ENCODE measurements around the gene SLC35F1. TPM values are rescaled to one million over a fixed set of nuclear protein-coding genes. Genes with fewer than 3 reads are reported as not detected.

Gene SLC35F1
- total and polyA plus RNA-seq, 2 donors (not counting 3 experiments of a cell fraction or from before 2014, with no cell fraction given): not detected

DNA sequence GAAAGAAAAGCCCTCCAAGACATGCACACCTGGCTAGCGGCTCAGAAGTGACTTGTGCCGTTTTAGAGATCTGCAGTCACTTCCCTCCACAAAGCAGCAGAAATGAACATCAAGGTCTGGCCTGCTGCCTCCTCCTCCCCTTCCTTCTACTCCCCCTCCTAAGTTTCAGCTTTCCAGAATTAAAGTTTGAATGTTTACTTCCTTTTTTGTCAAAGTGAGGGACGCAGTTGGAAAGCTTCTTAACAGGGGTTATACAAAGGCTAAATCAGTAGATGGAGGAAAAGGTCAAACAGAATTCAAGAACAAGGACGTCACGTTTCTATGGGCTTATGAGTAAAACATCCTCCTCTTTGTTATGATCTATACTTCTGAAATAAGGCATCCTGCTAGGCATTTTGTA lies 227.7 kb downstream of the SLC35F1 start:
- Histone ChIP-seq H3K4me1 (ENCODE audit: control insufficient read depth, extremely low read depth, insufficient read depth, low read length) (no peaks in the 10 kb centered on the region), H3K9me3 (replicated peaks; ENCODE audit: control insufficient read depth, insufficient read depth, low read length) (no peaks in the 10 kb centered on the region), H4K20me1 (replicated peaks; ENCODE audit: control insufficient read depth, extremely low read depth, insufficient read depth, low read length) (no peaks in the 10 kb centered on the region), H3K27me3 (ENCODE audit: control insufficient read depth in 2 of 2, insufficient read depth in 2 of 2, low read length in 2 of 2) (no peaks in the 10 kb centered on the region), H3K9ac (replicated peaks; ENCODE audit: extremely low read depth, insufficient read depth, low read length) (no peak overlapping the region), H3K4me2 (ENCODE audit: insufficient read depth, low read length) (no peak overlapping the region), H3K36me3 (ENCODE audit: control insufficient read depth in 2 of 2, extremely low read depth in 1 of 2, insufficient read depth in 2 of 2, low read length in 2 of 2) (no peaks in the 10 kb centered on the region), H3K9me1 (replicated peaks; ENCODE audit: control insufficient read depth, extremely low read depth, insufficient read depth, low read length) (no peaks in the 10 kb centered on the region), H3K4me3 (replicated peaks in 1 of 3; ENCODE audit: insufficient read depth in 1 of 3, low read depth in 1 of 3, low read length in 3 of 3) (no peak overlapping the region), H3K27ac (ENCODE audit: insufficient read depth, low read depth, low read length) (no peak overlapping the region), H2AFZ (ENCODE audit: low read depth, low read length) (no peak overlapping the region), H3K79me2 (ENCODE audit: control insufficient read depth, insufficient read depth, low read length) (no peaks in the 10 kb centered on the region)
- no TSS peak for BruUV-seq (replicated peaks)
- ChIA-PET CTCF (no interaction called here), POLR2A (no interaction called here)
- FAIRE-seq (no peak), DNase-seq (ENCODE audit: low read depth, low spot score) (no peak)
- intact Hi-C loops (cut with micrococcal nuclease): no loop called here
- dilution Hi-C loops (cut with MboI; ENCODE audit: extremely low pct_ligation_motif_present, low sequenced_read_pairs): no loop called here
- TF ChIP-seq FOS (IDR thresholded peaks at IDR 0.05; ENCODE audit: borderline replicate concordance, insufficient read depth, low read length) (no peak), MYC (IDR thresholded peaks at IDR 0.05; ENCODE audit: low read depth, low read length) (no peak), GATA2 (IDR thresholded peaks at IDR 0.05; ENCODE audit: insufficient read depth, insufficient read length, low read depth, low read length) (no peak), POLR2AphosphoS5 (IDR thresholded peaks at IDR 0.05; ENCODE audit: insufficient read depth, low read depth, low read length) (no peak), EZH2 (IDR thresholded peaks at IDR 0.05; ENCODE audit: borderline replicate concordance, low read depth, low read length, severe bottlenecking) (no peak), POLR2A (IDR thresholded peaks at IDR 0.05; ENCODE audit: low read depth, low read length) (no peak), JUN (IDR thresholded peaks at IDR 0.05; ENCODE audit: borderline replicate concordance, insufficient read depth, insufficient read length, low read depth) (no peak)
- TF ChIP-seq, protein P1, sequence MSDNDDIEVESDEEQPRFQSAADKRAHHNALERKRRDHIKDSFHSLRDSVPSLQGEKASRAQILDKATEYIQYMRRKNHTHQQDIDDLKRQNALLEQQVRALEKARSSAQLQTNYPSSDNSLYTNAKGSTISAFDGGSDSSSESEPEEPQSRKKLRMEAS (IDR thresholded peaks at IDR 0.05; ENCODE audit: insufficient read depth, insufficient read length): no peak
- TF ChIP-seq, protein P2, sequence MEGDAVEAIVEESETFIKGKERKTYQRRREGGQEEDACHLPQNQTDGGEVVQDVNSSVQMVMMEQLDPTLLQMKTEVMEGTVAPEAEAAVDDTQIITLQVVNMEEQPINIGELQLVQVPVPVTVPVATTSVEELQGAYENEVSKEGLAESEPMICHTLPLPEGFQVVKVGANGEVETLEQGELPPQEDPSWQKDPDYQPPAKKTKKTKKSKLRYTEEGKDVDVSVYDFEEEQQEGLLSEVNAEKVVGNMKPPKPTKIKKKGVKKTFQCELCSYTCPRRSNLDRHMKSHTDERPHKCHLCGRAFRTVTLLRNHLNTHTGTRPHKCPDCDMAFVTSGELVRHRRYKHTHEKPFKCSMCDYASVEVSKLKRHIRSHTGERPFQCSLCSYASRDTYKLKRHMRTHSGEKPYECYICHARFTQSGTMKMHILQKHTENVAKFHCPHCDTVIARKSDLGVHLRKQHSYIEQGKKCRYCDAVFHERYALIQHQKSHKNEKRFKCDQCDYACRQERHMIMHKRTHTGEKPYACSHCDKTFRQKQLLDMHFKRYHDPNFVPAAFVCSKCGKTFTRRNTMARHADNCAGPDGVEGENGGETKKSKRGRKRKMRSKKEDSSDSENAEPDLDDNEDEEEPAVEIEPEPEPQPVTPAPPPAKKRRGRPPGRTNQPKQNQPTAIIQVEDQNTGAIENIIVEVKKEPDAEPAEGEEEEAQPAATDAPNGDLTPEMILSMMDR (IDR thresholded peaks at IDR 0.05; ENCODE audit: extremely low read depth in 1 of 2, insufficient read depth in 1 of 2, low read depth in 1 of 2, low read length in 2 of 2): no peak

All from endothelial cell of umbilical vein (primary cell).